Measurements from ENCODE around the gene GEMIN5.

Gene GEMIN5

DNA sequence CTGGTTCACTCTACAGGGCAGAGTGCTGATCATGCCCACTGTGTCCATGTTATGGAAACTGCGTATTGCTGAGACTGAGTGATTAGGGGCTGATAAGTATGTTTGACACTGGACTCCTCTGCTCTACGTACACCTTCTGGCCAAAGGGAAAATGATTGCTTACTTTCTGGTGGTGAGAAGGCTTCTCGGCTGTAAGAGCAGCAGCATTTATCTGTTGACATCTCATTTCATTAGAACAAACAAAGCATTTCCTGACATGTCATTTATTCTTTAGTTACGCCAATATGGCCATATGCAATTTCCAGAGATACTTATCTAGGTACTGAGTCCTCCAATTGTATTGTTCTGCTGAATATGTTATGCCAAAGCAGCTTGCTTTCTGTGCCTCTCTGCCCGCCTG, 93.2 kb downstream of the GEMIN5 start:
- DNase-seq: no peak

DNA sequence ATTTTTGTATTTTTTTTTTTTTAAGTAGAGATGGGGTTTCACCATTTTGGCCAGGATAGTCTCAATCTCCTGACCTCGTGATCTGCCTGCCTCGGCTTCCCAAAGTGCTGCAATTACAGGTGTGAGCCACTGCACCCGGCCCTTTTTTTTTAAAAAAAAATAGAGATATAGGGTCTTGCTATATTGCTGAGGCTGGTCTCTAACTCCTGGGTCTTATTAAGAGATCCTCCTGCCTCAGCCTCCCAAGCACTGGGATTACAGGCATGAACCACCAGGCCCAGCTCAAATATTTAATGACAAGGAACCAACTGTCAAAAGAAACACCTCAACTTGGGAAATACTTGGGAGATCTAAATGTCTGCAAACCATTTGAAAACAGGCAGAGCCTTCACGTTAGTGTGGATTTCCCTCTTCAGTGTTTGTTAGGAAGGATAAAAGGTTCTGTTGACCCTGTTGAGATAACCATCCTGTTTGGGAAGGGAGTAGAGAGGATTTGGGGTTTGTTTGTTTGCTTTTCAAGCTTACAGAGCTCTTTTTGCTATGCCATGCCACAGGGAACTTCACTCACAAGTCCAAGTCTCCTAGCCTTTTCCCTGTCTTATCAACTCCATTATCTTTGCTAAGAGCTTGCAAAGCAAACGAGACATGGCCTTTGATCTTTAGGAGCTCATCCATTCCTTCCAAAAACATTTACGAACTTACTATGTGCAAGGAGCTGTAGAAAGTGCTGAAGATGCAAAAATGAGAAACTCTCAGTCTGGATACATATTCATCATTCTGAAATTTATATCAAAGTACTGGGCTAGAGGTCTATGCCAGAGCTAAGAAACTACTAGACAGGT, 95.1 kb downstream of the GEMIN5 start:
- DNase-seq: no peak

DNA sequence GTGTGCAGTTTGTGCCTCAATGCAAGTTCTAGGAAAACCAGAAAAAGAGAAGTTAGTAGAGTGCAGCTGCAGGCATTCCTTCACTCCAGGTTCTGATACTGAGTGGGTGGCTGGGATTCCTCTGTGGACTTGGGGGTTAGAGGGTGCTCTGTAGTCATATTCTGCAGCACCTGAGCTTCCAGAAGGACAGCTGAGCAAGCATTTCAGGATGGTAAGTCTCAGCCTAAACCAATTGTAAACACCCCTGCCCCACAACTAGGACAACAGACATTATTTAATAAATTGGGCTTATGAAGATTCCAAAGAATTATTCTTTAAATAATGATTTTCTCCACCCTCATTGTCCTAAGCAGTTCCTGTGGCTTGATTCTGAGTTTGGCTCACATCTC, 96.7 kb downstream of the GEMIN5 start:
- DNase-seq: no peak

DNA sequence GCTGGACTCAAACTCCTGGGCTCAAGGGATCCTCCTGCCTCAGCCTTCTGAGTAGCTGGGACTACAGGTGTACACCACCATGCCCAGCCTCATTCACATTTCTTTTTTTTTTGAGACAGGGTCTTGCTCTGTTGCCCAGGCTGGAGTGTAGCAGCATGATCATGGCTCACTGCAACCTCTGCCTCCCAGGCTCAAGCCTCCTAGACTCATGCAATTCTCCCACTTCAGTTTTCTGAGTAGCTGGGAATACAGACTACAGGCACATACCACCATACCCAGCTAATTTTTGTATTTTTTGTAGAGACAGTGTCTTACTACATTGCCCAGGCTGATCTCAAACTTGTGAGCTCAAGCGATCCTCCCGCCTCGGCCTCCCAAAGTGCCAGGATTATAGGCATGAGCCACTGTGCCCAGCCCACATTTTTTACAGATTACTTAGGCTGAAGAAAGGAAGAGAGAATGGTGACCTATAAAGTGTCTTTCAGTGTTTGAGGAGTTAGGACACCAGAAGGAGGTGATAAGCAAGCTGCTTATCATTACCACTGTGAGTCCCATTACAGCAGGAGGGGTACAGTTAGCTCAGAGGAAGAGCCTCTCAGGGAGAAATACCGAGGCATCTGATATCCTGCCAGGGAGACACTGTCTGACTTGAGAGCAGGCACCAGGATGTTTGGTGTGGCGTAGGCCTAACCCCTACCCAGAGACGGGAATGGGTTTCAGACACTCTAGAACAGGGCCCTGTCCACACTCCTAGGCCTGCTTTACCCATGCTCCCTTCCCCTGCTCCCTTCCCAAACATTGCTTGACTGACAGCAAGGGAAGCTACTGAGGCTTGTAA, 97.4 kb downstream of the GEMIN5 start:
- DNase-seq: no peak
